Adrenal gland (tissue), 12 donors: ENCODE results near the gene GBA2. TPM values are rescaled to one million over a fixed set of nuclear protein-coding genes. Genes with fewer than 3 reads are reported as not detected.

Experiments used
- DNase-seq, 7 donors: peaks; one replicate each; pipeline ENCODE4 v3.0.0-alpha.2; 2019 to 2020
- H3K27ac ChIP-seq, 5 donors: fragments of 200-600 bp; sonication (generic) in 4 of 5; 1 replicate in 3 of 5; 2 replicates in 2 of 5; pipeline versions ENCODE4 v1.5.1 to v1.8.0; 2016 to 2020; ENCODE audit warnings: mild to moderate bottlenecking in 1 of 5
- H3K27me3 ChIP-seq: fragments of 200-600 bp; 2 replicates; pipeline ENCODE4 v1.8.0; 2021
- H3K36me3 ChIP-seq, 2 donors: fragments of 200-600 bp; replicated peaks in 1 of 2; 1 replicate in 1 of 2; 2 replicates in 1 of 2; pipeline versions ENCODE4 v1.5.1 to v1.8.0; 2018 to 2022
- H3K4me1 ChIP-seq, 2 donors: fragments of 200-600 bp; replicated peaks in 1 of 2; 1 replicate in 1 of 2; 2 replicates in 1 of 2; pipeline versions ENCODE4 v1.5.1 to v1.8.0; 2018 to 2021
- H3K4me3 ChIP-seq, 4 donors: fragments of 200-600 bp; sonication (generic) in 3 of 4; one replicate each; pipeline ENCODE4 v1.5.1; 2016 to 2018
- H3K9me3 ChIP-seq, 3 donors: fragments of 200-600 bp; sonication (generic) in 1 of 3; replicated peaks in 1 of 3; 1 replicate in 2 of 3; 2 replicates in 1 of 3; pipeline versions ENCODE4 v1.5.1 to v1.8.0; 2016 to 2021
- POLR2A ChIP-seq, 2 donors: fragments of 450-650 bp; IDR thresholded peaks; one replicate each; pipeline ENCODE4 v1.6.1; 2017; ENCODE audit warnings: antibody characterized with exemption in 2 of 2, mild to moderate bottlenecking in 2 of 2, moderate library complexity in 1 of 2
- WGBS, 4 donors: extraction: QIAGEN DNeasy Blood & Tissue Kit in 2 of 4; methylation state at CpG; one replicate each; pipeline versions ENCODE4 v1.1.5 to v1.1.7; 2013 to 2017; 5-methylcytosine and 5-hydroxymethylcytosine counted together
- intact Hi-C, 2 donors: fragments of 100-400 bp; cut with DNase I; formaldehyde crosslinking; loops; one replicate each; pipeline versions ENCODE4 v1.14.1 to v1.15.0; 2022 to 2023
- polyA plus RNA-seq, 3 donors: library from polyadenylated mRNA; stranded (reverse); fragments of 200-250 nt in 2 of 3; fragments of 350-450 nt in 1 of 3; fragmentation: Illumina TruSeq in 1 of 3; extraction: RNeasy Lipid Tissue Mini Kit (QIAGEN cat#74804) in 1 of 3; gene quantifications; one replicate each; pipeline ENCODE4 v1.2.3, GENCODE V29; 2013 to 2014
- total RNA-seq, 9 donors: library from RNA; depleted of rRNA in 4 of 9; stranded (reverse); fragments of >200 nt in 4 of 9; fragments of 120-200 nt in 1 of 9; fragmentation: NEBNext Ultra II Directional in 1 of 9; extraction: Animal tissue kit (Norgen Biotek cat#: 25700) in 1 of 9; gene quantifications; one replicate each; pipeline versions ENCODE4 v1.1.0 to v1.2.4, GENCODE V29; 2013 to 2023
- TF ChIP-seq, protein P1 (sequence below), 6 experiments: fragments of 450-650 bp in 4 of 6; fragments of 200-600 bp in 2 of 6; sonication (generic) in 1 of 6; IDR thresholded peaks; 1 replicate in 5 of 6; 2 replicates in 1 of 6; pipeline versions ENCODE4 v1.5.1 to v1.8.0; 2016 to 2021; ENCODE audit warnings: antibody characterized with exemption in 6 of 6, mild to moderate bottlenecking in 2 of 6, moderate library complexity in 1 of 6
- donor health status: healthy with polysubstance abuse.
- donor health status: Bipolar disorder and iron deficiency.
- donor health status: DM: yes; HTN: yes; CAD: no.
- donor health status: DM: no; HTN: no; CAD: no.
- donor health status: DM: no; HTN: no; CAD: no.
- donor health status: DM: yes; HTN: yes; CAD: no.

The GBA2 gene
- total and polyA plus RNA-seq, 12 donors = 28.5 to 84.8 (median 52.7) TPM

DNA sequence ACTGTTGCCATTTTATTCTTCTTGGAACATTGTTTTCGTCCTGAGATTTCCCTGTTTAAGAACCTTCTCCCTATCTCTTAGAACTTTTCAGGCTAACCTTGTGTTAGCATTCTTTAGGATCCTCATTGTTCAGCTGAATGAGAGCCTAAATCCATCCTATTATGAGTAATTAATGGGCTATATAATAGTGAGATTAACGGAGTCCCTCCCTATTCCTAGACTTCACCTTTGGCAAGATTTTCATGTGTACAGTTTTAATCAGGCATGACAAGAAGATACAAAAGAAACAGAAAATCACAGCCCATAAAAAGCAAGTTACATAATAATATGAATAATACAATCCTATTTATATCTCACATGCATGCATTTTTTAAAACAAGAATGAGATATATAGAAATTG, 14.2 kb upstream of the GBA2 start:
- DNase-seq = no peak
- Histone ChIP-seq H3K36me3 (no peaks in the 10 kb centered on the region), H3K27ac (no peak overlapping the region), H3K4me3 (no peak overlapping the region), H3K9me3 (no peaks in the 10 kb centered on the region), H3K4me1 (peaks cover 0 to 8% of the 10 kb centered on the region in 2 donors), H3K27me3 (no peaks in the 10 kb centered on the region)
- 86 to 92% (median 89%) methylated on average over 2 of the region's 2 CpGs for WGBS, 4 donors
- intact Hi-C loops = no loop called here
- TF ChIP-seq, protein P1, sequence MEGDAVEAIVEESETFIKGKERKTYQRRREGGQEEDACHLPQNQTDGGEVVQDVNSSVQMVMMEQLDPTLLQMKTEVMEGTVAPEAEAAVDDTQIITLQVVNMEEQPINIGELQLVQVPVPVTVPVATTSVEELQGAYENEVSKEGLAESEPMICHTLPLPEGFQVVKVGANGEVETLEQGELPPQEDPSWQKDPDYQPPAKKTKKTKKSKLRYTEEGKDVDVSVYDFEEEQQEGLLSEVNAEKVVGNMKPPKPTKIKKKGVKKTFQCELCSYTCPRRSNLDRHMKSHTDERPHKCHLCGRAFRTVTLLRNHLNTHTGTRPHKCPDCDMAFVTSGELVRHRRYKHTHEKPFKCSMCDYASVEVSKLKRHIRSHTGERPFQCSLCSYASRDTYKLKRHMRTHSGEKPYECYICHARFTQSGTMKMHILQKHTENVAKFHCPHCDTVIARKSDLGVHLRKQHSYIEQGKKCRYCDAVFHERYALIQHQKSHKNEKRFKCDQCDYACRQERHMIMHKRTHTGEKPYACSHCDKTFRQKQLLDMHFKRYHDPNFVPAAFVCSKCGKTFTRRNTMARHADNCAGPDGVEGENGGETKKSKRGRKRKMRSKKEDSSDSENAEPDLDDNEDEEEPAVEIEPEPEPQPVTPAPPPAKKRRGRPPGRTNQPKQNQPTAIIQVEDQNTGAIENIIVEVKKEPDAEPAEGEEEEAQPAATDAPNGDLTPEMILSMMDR (IDR thresholded peaks at IDR 0.05) = no peak
- TF ChIP-seq POLR2A (IDR thresholded peaks at IDR 0.05) = no peak

DNA sequence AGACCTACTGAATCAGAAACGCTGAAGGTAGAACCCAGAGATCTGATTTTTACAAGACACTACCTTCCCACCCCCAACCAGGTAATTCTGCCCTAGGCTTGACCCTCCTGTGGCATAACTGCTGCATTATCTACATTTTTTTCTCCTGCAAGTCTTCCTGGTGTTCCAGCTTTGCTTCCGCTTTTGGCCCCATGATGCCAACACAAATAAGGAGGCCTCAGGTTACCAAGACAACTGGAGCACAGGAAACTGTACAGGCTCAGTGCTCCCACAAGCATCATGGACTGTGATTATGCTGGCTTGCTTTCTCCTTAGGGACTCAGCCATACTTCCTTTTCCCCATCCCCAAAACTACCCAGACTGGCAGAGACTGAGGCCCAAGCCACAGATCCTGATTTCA, 11.6 kb upstream of the GBA2 start:
- Histone ChIP-seq H3K27me3 (no peaks in the 10 kb centered on the region), H3K9me3 (no peaks in the 10 kb centered on the region), H3K4me3 (no peak overlapping the region), H3K36me3 (no peaks in the 10 kb centered on the region), H3K27ac (no peak overlapping the region), H3K4me1 (peaks cover 12 to 28% of the 10 kb centered on the region in 2 donors)
- intact Hi-C loops = no loop called here
- 41 to 80% (median 66%) methylated on average over 2 of the region's 2 CpGs for WGBS, 4 donors
- TF ChIP-seq, protein P1 (IDR thresholded peaks at IDR 0.05) = no peak
- TF ChIP-seq POLR2A (IDR thresholded peaks at IDR 0.05) = no peak
- DNase-seq = no peak

DNA sequence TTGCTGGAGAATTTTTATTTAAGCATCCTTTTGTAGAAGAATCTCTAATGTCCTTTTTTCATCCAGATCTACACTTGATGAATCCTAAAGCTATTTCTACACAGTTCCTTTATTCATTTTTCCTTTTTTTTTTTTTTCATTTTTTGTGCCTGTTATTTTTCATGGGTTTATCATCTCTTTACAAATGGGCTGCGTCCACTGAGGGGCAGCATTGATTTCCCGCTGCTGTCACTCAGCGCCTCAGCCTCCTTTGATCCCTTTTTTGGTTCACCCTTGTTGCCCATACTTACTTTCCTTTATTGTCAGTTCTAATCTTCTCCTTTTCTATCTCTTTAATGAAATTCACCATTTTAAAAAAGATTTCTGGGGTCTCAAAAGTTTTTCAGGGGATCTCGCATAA, 10.8 kb upstream of the GBA2 start:
- 93 to 99% (median 96%) methylated on average over 4 of the region's 4 CpGs for WGBS, 4 donors

GRCh38 chr9:35758475-35759050, 9.5 kb upstream of the GBA2 start:
- Histone ChIP-seq H3K27ac (peak overlapping the region in 2 of 5 donors; percentile 43 to 86), H3K4me3 (no peak overlapping the region), H3K9me3 (no peaks in the 10 kb centered on the region), H3K27me3 (no peaks in the 10 kb centered on the region), H3K4me1 (peaks cover 12 to 28% of the 10 kb centered on the region in 2 donors), H3K36me3 (peaks cover 0 to 9% of the 10 kb centered on the region in 2 donors)
- intact Hi-C loops = no loop called here
- WGBS, 4 donors = 41 to 48% (median 43%) methylated on average over 3 of the region's 3 CpGs
- no peak for DNase-seq
- TF ChIP-seq POLR2A (IDR thresholded peaks at IDR 0.05) = no peak
- TF ChIP-seq, protein P1 (IDR thresholded peaks at IDR 0.05) = no peak

More for the DNA sequence above, 10.8 kb upstream of the GBA2 start:
- Histone ChIP-seq H3K27me3 (no peaks in the 10 kb centered on the region), H3K4me3 (no peak overlapping the region), H3K4me1 (peaks cover 12 to 28% of the 10 kb centered on the region in 2 donors), H3K27ac (no peak overlapping the region), H3K9me3 (no peaks in the 10 kb centered on the region), H3K36me3 (no peaks in the 10 kb centered on the region)
- TF ChIP-seq POLR2A (IDR thresholded peaks at IDR 0.05) = no peak
- TF ChIP-seq, protein P1 (IDR thresholded peaks at IDR 0.05) = no peak
- no peak for DNase-seq
- intact Hi-C loops = no loop called here
